Adrenal gland (tissue), 5 donors: ENCODE measurements around the gene PDZRN3.

Experiments
- POLR2A ChIP-seq, 2 donors: fragments of 450-650 bp; IDR thresholded peaks; one replicate each; pipeline ENCODE4 v1.6.1; 2017; ENCODE audit warnings: antibody characterized with exemption in 2 of 2, mild to moderate bottlenecking in 2 of 2, moderate library complexity in 1 of 2
- TF ChIP-seq, protein P1 (sequence below), 6 experiments: fragments of 450-650 bp in 4 of 6; fragments of 200-600 bp in 2 of 6; sonication (generic) in 1 of 6; IDR thresholded peaks; 1 replicate in 5 of 6; 2 replicates in 1 of 6; pipeline versions ENCODE4 v1.5.1 to v1.8.0; 2016 to 2021; ENCODE audit warnings: antibody characterized with exemption in 6 of 6, mild to moderate bottlenecking in 2 of 6, moderate library complexity in 1 of 6
- donor health status: DM: no; HTN: no; CAD: no.

DNA sequence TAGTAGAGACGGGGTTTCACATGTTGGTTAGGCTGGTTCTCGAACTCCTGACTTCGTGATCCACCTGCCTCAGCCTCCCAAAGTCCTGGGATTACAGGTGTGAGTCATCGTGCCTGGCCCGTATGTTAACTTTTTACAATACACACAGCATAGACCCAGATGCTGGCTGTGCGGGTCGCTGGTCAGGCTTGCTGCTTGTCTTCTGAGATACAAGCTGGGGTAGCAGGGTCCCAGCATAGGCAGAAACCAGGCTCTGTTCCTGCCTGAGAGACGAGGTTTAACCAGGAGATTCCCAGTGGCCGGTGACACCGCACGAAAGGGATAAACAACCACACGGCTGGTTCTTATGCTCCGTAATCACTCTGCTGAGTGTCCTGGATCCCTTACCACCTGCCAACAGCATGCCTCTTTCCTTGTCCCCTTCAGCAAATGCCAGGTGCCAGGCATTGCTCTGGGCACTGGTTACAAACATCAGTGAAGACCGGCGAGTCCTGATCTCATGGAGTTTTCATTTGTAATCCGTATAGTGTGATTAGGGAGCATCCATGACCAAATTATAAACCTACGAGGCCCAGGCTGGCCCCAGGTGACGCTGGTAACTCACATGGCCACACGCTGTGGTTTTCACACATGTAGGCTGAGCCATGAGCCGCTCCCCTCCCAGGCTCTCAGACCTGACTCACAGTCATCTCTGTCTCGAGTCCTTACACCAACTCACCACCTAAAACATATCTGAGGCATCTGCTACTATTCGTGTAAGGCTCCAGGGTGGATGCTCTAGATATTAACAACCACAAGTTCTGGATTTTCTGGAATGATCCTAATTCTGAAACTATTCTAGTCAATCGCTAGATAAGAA is 125.7 kb downstream of the PDZRN3 start:
- TF ChIP-seq, protein P1, sequence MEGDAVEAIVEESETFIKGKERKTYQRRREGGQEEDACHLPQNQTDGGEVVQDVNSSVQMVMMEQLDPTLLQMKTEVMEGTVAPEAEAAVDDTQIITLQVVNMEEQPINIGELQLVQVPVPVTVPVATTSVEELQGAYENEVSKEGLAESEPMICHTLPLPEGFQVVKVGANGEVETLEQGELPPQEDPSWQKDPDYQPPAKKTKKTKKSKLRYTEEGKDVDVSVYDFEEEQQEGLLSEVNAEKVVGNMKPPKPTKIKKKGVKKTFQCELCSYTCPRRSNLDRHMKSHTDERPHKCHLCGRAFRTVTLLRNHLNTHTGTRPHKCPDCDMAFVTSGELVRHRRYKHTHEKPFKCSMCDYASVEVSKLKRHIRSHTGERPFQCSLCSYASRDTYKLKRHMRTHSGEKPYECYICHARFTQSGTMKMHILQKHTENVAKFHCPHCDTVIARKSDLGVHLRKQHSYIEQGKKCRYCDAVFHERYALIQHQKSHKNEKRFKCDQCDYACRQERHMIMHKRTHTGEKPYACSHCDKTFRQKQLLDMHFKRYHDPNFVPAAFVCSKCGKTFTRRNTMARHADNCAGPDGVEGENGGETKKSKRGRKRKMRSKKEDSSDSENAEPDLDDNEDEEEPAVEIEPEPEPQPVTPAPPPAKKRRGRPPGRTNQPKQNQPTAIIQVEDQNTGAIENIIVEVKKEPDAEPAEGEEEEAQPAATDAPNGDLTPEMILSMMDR (IDR thresholded peaks at IDR 0.05): no peak
- TF ChIP-seq POLR2A (IDR thresholded peaks at IDR 0.05): no peak
